IPS-NIHi7 (cell line): ENCODE data around the gene LGR6.
"Not testable (repeated sequence)": the region's sequence is repeated elsewhere in the genome, so short reads cannot be mapped to it uniquely, and the experiment has no call there.

Experiments
- DNase-seq: peaks from one replicate; pipeline ENCODE4 v3.0.0; 2012; ENCODE audit warnings: mixed read lengths; ENCODE audit errors: extremely low spot score

The LGR6 gene

DNA sequence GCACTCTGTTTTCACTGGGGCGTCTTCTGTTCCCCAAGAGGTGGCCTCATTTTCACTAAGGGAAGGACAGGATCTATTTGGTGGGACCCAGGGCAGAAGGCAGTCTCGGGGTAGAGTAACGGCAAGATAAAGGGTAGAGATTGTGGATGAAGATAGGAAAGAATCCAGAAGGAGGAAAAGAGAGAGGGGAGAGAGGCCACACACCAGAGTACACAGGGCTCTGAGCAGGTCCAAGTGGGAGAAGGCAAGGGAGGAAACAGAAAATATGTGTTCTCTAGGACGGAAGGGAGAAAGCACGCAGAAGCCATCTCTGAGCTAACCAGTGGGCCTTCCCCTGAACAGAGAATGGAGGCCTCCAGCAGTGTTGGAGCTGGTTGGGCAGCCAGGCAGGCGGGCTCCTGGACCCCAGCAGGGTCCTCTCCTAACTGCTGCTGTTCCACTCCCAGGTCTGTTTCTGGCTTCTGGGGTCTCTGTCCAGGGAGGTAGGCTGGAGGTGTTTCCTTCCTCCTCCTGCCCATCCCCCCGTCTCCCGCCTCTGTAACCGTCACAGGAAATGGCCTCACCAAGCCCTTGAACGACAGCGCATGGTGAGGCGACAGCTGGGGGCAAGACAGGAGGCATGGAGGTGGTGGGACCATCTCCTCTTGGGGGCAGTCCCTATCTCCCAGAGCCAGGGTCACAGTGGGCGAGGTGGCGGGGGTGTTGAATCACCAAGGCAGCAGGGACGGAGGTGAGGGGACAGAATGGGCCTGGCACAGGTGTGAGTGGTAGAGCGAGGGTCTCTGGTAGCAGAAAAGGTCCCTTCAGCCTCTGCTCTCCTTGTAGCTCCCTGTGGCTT, 33.8 kb upstream of the LGR6 start:
- DNase-seq = no peak

DNA sequence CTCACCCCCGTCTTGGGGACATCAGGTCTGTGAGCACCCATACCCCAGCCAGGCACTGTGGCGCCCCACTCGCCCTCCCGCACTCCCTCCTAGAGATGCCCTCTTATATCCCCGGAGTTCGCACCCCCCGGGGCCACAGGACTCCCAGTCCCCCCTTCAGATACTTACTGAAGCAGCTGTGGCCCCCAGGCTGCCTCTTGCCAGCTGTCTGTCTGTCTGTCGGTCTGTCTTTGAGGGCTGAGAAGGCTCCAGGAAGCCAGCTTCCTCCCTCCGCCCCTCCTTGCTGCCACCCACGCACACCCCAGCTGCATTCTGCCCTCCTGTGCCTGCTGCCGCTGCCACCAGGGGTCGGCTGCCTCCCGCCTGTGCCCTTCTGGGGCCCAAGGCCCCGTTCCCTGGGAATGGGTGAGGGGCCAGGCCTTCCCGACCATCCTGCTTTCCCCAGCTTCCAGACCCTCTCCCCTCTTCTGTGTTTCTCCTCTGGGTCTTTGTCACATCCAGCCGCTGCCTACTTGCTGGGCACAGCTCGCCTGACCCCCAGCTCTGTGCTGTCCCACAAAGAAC, 33.1 kb upstream of the LGR6 start, which contains the start of gene PTPN7:
Gene PTPN7 (minus strand): TSS at position 226 of the 564 bp plus-strand sequence. CDS start 1,200 bp downstream, outside the sequence.
- no peak for DNase-seq

DNA sequence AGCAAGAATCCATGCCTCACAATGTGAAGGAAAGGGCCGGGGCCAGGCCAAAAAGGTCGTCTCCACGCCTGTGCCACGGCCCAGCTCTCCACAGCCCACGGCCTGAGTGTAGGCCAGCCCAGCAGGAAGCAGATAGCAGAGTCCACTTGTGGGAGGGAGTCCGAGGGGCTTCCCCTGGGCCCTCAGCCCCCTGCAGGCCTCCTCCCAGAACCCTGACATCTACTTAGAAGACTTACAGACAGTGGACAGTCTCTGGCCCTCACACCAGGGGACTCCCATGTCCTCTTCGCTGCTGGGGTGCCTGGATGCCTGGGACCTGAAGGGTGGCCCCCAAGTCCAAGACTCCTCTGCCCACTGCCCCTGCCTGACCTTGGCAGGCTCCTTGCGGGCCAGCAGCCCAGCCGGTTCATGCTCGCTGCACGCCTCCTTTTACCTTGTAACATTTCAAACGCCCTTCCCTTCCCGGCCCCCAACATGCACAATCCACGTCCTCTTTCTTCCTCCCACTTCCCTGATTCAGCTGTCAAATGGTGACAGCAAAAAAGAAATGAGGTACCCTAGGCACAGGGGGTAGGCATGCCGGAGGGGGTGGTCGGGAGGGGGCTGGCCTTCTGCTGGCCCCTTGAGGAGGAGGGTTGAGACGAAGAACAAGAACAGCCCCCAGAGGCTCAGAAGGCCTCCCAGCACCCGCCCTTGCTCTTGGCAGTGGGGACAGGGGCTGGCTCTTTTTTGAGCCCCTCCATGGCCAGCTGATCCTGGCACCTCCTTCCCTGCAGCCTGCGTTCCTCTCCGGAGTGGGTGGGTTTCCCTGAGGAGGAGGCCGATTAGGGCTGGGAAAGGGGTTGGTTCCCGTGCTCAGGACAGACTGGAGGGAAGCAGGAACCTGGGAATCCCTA, 32.2 kb upstream of the LGR6 start:
- no peak for DNase-seq

DNA sequence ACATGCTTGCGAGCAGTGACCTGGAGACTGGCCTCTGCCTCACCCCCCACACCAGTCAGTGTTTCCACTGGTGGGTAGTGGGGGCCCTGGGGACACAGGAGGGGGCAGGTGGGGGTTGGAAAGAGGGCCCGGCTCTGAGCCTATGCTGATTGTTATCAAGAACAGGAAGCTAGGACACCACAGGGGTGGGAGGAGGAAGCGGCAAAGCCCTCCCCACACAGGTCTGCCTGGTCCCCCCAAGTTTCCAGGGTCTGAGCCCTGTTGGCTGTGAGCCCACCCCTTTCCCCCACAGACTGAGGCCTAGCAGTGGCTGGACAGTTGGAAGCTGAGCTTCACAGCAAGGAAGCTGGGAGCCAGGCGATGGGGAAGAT, 31.6 kb upstream of the LGR6 start:
- no peak for DNase-seq

DNA sequence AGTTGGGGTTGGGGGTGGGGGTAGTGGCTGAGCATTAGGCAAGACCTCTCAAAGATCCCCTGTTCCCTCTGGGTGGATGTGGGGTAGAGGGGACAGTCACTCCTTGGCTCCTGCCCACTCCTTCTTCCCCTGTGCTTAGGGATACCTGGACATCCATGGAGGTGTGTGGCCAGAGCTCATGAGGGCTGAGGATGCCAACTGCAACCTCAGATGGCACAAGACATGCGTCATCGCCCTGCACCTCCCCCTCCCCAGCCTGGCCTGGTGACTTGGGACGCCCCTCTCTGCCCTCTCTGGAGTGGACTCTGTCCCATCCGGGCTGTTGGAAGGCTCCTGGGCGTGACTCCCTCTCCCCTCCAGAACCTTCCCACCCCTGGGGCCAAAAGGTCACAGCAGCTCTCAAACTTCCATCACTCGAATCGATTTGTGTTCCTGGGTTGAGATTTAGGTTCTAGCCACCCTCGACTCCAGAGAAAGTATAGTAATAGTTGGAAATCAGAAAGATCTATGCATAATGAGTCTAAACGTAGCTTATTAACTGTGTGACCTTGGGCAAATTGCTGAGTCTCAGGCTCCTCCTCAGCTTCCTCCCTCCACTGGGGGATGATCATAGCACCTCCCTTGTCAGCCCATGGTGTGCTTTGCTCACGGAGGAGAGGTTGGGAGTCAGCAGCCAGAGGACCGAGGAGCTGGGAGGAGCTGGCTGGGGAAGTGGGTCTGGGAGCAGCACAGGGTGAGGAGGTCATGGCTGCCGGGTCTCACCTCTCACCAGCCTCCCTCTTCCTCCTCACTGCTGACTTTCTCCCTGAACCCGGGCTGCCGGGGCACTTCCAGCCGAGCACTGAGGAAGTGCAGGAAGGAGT, 30.9 kb upstream of the LGR6 start:
- no peak for DNase-seq

DNA sequence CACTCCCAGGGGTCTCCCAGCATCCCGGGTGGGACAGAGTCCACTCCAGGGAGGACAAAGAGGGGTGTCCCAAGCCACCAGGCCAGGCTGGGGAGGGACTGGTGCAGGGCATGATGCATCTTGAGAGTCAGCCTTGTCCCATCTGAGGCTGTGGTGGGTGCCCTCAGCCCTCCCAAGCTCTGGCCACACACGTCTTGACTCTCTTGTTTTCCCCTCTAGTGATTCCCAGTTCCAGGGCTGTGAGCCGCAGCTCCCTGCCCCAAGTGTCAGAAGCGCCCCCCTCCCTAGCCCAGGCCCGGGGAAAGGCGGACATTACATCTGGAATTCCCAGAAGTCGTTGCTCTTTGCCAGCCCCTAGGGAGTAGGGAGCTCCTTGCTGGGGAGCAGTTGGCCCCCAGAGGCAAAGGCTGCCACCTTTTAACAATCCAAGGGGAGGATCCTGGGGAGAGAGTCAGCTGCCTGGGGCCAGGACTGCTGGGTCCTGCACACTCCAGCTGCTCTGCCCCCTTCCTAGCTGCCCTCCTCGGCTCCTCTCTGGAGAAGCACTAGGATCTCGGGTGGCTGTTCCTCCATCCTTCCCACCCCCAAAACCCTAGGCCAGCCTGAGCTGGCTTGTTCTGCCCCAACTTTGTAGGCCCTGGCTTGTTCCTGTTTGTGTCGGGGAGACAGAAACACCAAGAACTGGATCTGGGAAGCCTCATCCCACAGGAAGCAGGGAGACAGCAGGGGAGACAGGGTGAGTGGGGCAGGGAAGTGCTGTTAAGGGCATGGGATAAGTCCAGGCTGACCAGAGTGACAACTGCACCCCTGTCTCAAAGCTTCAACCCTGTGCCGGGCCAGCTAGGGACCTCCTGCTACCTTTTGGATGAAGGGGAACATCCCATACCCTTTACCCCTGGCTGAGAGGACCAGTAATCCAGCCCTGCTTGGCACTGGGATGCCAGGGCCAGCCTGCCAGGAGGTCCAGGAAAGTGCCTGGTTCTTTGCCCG, 30.0 kb upstream of the LGR6 start:
- DNase-seq = no peak

DNA sequence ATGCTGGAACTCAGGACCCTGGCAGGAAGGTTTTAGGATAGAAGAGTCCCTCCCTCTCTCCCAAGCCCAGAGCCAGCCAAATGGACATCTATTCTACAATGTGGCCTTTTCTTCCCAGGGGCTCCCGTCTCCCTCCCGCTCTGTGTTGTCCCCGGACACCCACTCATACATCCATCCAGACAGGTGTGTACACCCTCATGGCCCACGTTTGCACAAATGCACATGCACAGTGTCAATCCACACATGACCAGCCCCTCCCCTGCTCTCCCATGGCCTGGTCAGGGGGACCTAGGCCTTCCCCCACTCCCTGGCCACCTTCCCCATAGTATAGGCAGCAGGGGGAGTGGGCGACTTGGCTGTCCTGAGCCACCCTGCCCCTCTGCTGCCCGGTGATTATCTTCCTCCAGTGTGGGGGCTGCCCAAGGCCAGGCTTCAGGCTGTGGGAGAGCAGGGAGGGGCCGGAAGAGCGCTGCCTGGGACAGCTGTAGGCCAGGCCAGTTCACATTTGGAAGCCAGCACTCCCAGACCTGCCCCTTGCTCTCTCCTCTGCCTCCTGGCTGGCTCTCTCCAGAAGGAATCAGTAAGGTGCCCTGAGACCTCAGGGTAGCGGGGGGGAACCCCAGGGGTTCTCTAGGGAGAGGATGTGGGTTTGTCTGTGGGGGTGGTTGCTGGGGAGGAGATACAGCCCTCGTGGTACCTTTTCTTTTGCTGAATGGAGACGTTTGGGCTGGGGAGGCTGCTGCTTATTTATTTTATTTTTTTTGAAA, 29.1 kb upstream of the LGR6 start:
- DNase-seq = no peak

DNA sequence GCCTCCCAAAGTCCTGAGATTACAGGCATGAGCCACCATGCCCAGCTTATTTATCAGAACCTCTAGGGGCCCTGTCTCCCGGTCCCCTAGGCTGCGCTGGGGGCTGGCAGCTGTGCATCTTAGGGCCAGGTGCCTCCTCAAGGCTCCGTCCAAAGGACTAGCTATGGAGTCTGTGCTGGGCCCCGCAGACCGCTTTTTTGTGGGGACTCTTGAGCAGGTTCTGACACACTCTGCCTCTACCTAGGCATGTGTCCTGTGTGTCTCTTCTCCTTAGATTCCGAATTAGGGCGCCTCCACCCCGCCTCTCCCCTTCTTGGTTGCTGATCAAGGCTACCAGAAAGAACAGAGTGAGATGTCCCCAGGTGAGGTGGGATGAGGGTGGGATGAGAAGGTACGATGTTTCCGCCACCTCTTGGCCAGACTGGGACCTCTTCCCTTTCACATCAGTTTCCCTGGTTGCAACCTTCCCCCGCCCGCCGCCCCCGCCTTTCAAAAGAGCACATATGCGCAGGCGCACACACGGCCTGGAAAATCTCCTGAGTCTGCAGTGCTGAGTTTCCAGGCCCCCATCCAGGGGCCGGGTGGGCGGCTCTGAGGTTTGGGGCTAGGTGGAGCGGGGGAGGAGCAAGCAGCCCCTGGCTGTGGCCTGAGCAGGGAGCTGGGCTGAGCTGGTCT, 28.2 kb upstream of the LGR6 start:
- no peak for DNase-seq

DNA sequence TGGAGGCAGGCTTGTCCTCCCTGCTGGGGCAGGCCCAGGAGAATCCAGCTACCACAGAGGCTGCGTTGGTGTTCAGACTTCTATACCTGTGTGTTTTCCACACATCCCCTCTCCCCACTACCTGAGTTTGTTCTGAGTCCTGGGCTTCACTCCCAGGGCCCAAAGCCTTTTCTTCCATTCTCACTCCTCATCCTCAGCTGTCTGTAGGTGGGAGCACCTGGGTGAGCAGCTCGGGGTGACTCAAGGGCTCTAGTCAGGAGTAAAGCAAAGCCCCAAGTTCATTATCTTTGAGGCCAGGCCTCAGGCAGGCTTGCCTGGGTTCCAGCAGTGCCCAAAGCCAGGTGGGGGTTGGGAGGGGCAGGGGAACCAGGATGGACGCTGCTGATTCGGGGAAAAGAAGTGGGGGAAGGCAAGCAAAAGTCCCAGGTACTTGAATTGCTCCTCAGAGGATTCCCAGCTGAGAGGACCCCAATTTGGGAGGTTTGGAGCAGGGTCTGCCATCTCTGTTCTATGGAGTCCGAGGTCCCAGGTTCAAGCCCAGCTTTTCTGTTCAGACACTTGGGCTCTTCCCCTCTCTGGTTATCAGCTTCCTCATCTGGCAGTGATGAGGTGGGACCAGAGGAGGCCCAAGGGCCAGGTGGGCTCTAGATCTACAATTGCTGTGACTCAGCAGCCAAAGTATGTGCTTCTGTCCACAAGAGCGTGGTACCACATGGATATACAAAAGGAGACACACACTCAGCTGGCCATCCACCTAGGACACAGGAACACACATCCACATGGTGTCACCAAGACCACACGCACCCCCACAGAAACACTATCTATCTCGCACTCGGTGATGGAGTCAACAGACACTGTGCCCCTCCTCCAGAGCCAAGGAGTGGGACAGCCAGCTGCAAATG, 27.4 kb upstream of the LGR6 start:
- DNase-seq = no peak

DNA sequence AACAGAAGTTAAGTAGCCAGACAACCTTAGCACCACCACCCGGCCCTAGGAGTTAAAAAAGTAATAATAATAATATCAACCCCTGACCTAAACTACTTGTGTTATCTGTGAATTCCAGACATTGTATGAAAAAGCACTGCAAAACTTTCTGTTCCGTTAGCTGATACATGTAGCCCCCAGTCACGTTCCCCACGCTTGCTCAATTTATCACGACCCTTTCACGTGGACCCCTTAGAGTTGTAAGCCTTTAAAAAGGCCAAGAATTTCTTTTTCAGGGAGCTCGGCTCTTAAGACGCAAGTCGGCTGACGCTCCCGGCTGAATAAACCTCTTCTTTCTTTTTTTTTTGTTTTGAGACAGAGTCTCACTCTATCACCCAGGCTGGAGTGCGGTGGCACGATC, 26.5 kb upstream of the LGR6 start:
- not testable (repeated sequence) for DNase-seq

DNA sequence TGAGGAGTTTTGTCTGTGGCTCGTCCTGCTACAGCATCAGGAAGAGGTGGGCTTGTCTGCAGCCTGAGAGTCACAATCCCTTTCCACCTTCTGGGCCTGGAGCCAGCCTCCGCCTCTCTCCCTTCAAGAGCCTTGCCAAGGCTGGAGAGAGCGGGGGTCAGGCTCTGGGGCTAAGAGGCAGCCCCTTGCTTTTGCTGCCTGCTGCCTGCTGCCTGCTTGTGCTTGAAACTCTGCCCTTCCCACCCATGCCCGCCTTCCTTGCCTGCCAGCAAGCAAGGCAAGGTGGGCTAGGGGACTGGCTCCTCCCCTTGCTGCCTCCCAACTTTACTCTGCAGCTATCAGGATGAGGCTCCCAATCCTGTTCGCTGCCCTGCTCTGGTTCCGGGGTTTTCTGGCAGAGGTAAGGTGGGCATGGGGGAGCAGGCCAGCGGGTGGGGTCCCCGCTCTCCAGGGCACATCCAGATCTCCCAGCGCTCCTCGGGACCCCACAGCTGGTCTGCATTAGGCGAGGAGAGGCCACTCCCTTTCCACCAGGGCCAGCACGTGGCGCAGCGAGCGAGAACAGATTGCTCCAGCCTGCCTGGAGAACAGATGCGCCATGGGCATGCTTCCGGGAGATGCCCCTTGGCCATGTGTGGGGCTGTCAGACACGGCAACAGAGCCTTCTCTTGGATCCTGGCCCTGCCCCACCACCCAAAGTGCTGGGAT, 25.7 kb upstream of the LGR6 start:
- no peak for DNase-seq

DNA sequence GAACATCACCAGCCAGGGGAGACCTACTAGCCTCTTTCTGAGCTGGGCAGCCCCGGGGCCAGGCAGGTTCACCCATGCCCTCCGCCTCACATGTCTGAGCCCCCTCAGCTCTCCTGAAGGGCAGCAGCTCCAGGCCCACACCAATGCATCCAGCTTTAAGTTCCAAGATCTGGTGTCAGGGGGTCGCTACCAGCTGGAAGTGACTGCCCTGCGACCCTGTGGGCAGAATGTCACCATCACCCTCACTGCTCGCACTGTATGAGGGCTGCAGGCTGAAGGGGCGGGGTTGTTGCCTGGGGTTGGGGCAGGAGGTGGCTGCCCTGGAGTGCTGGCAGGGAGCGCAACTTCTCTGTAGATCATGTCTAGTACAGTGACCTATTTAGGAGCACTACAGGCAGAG, 24.7 kb upstream of the LGR6 start:
- no peak for DNase-seq

DNA sequence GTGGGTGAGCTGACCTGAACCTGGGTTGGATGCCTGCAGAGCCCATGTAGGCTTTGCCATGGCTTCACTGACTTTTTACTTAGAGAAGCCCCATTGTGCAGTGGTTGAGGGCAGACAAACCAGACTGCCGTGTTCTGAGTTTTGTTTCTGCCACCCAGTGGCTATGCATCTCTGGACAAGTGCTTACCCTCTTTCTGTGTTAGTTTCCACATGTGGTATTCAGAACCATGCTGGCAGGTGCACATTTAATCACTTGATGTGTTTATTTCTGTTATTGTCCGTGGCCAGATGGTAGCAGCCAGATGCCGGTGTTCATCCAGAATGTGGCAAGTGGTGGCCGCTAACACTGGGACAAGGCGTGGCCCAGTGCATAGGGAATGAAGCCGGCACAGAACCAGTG, 22.9 kb upstream of the LGR6 start:
- DNase-seq = no peak

DNA sequence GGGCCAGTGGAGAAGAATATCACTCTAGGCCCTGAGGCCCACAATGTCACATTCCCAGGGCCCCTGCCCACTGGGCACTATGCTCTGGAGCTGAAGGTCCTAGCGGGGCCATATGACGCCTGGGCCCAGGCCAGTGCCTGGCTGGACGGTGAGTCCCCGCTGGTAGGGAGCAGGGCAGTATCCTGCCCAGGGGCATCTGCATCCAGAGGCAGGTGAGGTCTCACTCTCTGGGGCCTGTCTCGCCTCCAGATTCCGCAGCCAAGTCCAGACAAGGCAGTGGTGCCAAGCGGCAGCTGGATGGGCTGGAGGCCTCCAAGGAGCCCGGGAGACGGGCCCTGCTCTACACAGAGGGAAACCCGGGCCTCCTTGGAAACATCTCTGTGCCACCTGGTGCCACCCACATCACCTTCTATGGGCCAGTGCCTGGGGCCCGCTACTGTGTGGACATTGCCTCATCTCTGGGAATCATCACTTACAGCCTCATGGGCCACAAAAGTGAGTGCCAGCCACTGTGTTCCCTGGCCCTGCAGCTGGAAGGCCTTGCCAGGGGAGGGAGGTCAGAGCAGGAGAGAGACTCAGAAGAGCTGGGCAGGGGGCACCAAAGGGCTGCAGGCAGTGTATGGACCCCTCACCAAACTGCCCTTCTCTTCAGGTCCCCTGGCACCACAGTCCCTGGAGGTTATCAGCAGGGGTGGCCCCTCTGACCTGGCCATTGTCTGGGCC, 22.1 kb upstream of the LGR6 start:
- no peak for DNase-seq

DNA sequence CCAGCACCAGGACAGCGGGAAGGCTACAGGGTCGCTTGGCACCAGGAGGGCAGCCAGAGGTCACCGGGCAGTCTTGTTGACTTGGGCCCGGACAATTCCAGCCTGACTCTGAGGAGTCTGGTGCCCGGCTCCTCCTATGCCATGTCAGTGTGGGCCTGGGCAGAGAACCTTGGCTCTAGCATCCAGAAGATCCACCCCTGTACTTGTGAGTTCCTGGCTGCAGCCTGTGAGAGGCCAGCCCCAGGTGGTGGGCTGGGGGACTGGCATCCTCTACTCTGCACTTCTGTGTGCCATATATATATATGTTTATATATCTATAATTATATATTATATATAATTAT, 21.6 kb upstream of the LGR6 start:
- DNase-seq = no peak

DNA sequence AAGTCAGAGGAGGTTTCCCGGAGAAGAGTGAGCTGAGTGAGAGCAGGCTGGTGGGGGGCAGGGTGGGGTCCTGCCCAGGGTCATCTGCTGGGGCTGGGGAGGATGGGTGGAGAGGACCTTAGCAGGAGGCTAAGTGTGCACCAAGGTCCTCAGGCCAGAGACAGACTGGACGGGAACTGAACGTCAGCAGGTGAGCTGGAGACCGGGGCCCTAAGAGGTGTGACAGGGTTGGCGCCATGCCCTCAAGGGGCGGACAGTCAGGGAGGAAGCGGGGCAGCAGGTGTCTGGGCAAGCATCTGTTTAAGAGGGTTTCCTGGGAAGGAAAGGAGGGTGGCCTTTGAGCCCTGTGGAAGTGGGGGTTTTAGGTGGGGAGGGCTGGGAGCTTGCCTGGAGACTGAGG, 19.6 kb upstream of the LGR6 start:
- DNase-seq = no peak
